HG03558 (cell line): ENCODE results near the gene TIPARP.
"Not testable (repeated sequence)": the region's sequence is repeated elsewhere in the genome, so short reads cannot be mapped to it uniquely, and the experiment has no call there.

Source experiments
- ATAC-seq: cut with Tn5 transposase; IDR thresholded peaks from one replicate; pipeline ENCODE4 v1.9.1; 2021; ENCODE audit warnings: moderate number of reproducible peaks; ENCODE audit not compliant: unreplicated experiment; ENCODE audit errors: extremely low read depth

TIPARP gene

DNA sequence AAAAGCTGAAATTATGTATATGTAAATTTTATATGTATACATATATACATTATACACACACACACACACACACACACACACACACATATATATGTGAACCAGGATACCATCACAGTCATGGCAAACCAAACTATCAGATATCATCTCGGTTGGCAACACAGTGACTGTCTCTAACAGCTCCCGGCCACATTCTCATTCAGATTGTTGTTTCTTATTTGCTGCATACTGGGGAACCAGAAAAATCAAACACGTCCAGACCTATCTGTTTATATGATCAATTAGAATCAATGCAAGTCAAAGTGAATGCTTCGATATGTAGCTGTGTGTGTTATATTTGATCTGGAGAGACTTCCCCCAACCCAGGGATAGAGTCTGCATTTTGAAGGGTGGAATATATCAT lies 61.1 kb downstream of the TIPARP start:
- no peak for ATAC-seq

DNA sequence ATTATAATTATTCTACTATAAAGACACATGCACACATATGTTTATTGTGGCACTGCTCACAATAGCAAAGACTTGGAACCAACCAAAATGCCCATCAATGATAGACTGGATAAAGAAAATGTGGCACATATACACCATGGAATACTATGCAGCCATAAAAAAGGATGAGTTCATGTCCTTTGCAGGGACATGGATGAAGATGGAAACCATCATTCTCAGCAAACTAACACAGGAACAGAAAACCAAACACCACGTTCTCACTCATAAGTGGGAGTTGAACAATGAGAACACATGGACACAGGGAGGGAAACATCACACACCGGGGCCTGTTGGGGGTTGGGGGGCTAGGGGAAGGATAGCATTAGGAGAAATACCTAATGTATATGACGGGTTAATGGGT lies 62.7 kb downstream of the TIPARP start:
- not testable (repeated sequence) for ATAC-seq

DNA sequence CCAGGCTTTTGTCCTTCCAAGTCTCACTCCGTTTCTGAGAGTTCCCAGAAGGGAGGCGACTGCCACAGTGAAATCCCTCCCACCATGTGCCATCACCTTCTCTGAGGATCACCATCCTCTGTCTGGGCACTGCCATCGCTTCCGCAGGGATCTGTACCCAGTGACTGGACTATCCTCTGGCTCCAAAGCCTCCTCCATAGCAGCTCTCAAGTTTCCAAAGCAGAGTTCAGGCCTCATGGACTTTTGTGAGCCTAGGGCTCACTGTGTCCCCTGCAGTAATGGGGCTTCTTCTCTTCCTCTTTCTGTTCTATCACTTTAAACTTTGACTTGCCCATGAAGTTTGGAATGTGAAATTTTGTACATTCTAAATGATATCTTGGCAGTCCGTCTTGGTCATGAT lies 63.9 kb downstream of the TIPARP start:
- ATAC-seq: no peak

DNA sequence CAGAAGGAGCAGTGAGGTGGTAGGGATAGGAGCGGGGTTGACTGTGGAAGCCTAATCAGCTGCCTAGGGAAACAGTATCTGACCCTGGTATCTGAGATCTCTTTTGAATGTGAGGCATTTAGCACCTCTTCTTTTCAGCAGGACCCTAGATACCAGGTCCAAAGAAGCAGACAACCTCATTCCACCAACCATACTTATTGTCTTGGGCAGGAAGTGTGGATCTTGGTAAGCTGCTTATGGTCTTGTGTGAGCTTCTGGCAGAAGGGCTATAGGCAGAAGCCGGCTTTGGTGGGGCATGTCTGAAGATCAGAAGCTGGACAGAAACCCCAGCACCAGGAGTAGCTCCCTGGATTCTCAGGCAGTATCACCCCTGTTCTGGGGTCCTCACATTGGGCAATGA lies 65.6 kb downstream of the TIPARP start:
- ATAC-seq: no peak

DNA sequence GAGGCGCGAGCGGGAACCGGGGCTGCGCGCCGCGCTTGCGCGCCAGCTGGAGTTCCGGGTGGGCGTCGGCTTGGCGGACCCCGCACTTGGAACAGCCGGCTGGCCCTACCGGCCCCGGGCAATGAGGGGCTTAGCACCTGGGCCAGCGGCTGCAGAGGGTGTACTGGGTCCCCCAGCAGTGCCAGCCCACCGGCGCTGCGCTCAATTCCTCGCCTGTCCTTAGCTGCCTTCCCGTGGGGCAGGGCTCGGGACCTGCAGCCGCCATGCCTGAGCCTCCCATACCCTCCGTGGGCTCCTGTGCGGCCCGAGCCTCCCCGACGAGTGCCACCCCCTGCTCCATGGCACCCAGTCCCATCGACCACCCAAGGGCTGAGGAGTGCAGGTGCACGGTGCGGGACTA lies 66.2 kb downstream of the TIPARP start:
- not testable (repeated sequence) for ATAC-seq

DNA sequence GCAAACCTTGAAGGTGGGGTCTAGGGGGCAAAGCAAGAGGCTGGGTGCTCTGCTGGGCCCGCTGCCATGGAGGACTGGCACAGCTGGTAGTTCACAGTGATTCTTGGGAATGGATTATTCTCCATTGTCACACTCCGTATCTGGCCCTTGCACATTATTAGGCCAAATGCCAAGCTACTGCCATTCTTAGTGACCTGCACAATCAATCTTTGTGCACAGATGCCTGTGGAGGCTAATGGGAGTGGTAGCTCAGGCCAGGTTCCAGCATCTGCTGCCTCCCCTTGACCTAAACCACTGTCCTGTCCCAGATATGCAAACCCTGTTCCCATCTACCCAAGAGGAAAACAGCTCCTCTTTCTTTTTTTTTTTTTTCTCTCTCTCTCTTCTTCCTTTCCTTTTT lies 67.5 kb downstream of the TIPARP start:
- no peak for ATAC-seq

DNA sequence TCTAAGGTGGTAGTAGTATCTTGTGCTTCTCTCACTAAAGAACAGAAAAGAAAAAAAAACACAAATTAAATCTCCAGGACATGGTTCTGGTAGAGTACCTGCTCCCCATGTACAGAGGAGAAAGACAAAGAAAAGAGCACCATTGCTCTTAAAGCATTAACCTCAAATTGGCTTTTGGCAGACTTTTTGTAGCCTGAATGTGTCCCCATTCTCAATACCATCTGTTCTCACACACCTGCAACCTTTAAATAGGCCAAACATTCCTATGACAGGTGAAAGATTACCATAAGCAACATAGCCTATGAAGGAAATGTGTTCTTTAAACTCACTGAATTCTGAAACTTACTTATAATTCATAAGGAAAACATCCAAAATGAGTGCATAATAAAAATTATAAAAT lies 68.0 kb downstream of the TIPARP start:
- ATAC-seq: no peak

DNA sequence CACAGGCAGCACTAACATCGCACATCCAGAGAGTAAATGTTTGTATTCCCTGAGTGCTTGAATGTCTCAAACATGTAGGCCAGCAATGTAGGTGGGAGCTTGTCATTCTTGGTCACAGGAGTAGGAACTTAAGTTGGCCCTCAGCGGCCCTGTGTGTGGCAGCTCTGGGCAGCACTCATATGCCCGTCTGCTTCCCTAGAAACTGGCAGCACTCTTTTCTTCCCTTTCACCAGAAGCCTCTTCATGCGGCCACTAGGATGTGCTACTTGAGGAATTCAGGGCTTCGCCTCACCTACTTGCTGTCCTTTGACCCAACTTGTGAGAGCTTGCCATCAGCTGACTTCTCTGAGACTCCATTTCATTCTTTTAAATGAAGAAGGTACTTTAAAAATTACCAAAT lies 69.5 kb downstream of the TIPARP start:
- no peak for ATAC-seq

DNA sequence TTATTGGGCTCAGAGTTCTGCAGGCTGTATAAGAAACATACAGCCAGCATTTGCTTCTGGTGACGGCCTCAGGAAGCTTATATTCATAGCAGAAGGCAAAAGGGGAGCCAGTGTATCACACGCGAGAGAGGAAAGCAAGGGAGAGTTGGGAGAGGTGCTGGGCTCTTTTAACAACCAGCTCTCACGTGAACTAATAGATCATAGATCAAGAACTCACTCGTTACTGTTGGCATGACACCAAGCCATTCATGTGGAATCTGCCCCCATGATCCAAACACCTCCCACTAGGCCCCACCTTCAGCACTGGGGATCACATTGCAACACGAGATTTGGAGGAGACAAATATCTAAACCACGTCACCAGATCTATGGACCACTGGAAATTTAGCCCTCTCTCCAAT lies 70.2 kb downstream of the TIPARP start:
- ATAC-seq: no peak

DNA sequence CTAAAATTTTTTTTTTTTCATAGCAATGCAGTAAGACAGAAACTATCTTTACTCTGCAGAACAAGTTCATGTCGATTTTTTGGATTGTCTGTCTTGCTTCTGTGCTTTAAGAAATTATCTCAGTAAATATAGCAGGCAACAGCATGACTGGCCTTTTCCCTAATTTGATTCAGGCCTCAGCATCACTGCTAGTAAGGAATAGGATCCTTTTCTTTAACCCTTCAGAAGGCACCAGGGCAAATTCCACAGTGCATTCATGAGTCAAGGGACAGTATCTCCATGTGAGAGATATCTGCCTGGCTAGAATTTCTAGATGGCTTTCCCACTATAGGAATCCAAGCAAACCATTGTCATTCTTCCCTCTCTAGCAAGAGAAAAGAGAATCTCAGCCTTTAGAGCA lies 71.4 kb downstream of the TIPARP start:
- no peak for ATAC-seq

DNA sequence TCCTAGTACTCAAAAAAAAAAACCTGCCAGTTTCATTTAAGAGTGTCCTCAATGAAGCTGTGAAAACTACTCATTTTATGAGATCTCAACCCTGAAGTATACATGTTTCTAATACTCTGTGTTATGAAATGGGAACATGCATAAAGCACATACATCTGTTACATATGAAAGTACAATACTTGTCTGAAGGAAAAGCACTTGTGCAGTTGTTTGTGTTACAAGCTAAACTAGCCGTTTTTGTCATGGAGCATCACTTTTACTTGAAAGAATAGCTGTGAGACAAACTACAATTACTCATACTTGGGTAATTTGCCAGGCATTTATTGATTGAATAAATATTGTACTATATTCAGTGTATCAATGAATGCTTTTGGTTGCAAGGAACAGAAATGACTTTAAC lies 72.7 kb downstream of the TIPARP start:
- ATAC-seq: no peak

DNA sequence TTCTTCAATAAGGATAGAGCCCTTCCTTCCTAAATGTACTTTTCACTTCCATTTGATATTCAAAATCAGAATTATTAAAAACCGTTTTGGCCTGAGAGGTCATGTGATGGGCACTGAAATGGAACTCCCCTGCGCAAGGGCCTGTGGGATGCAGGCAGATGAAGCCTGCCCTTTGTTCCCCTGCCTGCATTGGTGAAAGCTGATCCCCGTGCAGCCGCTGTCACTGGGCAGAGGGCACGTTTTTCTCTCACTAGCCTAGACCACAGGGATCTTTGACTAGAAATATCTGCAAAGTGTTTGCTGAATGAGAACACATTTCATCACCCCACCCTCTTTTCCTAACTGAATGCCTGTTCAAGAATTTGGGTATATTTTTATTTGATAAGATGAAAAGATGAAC lies 74.9 kb downstream of the TIPARP start:
- ATAC-seq: no peak

DNA sequence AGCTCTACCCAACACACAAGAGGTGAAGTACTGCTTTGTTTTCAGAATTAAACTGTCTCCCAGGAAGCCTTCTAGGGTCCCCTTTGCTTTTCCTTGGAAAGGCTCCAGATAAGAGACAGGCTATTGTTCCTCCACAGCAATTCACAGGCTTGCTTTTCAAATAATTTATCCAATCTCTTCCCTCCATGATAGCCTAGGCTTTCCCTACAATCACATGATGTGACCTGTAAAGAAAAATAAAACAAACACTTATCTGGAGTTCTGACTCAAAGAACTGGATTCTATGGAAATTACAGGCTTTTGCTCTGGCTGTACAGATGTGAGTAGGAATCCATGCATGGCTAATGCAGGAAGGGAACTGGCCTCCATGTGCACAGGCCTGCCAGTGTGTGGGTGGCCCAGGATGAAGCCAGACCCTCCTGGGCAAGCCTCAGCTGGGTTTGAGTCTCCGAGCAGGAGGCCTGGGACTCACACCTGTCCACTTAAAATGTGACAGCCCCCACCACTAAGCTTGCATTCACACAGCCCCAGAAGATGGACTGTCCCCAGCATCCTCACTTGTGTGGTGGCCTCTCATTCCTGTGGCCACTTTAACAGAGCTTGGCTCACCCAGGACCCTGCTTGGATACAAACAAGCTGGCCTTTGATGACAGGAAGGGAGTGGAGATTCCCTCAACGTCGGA lies 75.9 kb downstream of the TIPARP start:
- ATAC-seq: no peak

DNA sequence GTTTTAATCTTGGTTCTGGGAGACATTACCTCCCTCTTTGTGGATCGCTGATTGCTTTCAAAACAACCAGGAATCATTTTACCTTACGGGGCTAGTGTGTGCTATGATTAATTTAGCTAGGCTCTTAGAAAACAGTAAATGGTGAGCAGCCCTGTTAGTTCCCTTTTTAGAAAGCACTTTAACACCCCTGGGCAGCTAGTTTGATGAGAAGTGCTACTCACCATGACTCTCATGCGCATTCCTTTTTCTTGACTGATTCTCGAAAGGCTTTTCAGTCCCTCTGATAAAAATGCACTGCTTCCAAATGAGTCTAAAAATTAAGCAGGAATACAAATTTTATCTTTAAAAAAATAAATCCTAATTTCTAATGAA lies 76.5 kb downstream of the TIPARP start:
- ATAC-seq: no peak

DNA sequence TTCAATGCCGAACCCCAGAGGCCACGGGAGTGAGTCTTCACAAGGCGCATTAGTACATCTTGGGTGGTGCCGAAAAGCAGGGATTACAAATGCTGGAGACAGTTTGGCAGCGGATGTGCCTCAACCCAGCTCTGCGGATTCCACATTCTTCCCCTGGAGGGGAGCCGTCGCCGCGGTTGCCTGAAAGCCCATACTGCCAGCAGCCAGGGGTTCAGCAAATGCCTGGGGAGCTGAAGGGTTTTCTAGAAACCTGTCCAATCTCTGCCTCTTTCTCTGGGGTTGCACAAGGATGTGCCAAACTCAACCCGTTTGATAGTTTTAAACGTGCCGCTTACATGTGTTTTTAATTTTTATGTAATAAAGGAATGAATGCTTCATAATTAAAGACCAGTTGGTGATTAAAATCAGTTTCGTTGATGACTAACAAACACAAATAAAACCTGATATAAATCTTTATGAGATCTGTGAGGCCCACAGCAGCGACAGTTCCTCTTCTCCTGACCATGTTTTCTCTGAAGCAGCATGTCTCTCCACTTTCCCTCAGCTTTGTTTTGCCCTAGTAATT lies 77.2 kb downstream of the TIPARP start:
- no peak for ATAC-seq
